HG03571 (cell line): ENCODE measurements around the gene ARVCF.
A peak's percentile ranks its signal among the peaks of the same experiment; 100 is the strongest.

Source experiments
- ATAC-seq: cut with Tn5 transposase; IDR thresholded peaks from one replicate; pipeline ENCODE4 v1.9.1; 2021; ENCODE audit not compliant: unreplicated experiment

Gene ARVCF, protein sequence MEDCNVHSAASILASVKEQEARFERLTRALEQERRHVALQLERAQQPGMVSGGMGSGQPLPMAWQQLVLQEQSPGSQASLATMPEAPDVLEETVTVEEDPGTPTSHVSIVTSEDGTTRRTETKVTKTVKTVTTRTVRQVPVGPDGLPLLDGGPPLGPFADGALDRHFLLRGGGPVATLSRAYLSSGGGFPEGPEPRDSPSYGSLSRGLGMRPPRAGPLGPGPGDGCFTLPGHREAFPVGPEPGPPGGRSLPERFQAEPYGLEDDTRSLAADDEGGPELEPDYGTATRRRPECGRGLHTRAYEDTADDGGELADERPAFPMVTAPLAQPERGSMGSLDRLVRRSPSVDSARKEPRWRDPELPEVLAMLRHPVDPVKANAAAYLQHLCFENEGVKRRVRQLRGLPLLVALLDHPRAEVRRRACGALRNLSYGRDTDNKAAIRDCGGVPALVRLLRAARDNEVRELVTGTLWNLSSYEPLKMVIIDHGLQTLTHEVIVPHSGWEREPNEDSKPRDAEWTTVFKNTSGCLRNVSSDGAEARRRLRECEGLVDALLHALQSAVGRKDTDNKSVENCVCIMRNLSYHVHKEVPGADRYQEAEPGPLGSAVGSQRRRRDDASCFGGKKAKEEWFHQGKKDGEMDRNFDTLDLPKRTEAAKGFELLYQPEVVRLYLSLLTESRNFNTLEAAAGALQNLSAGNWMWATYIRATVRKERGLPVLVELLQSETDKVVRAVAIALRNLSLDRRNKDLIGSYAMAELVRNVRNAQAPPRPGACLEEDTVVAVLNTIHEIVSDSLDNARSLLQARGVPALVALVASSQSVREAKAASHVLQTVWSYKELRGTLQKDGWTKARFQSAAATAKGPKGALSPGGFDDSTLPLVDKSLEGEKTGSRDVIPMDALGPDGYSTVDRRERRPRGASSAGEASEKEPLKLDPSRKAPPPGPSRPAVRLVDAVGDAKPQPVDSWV

GRCh38 chr22:20016734-20017621, at the start of gene ARVCF:
Gene ARVCF (minus strand): TSS chr22:20016823. CDS start chr22:19990794, 26,029 bp downstream.
- peak; percentile 42 for ATAC-seq

GRCh38 chr22:20065896-20066616, 49.4 kb upstream of the ARVCF start:
- no peak for ATAC-seq

- ATAC-seq, result no peak
Observed at GRCh38 chr22:20064545-20065262, 48.1 kb upstream of the ARVCF start.

DNA sequence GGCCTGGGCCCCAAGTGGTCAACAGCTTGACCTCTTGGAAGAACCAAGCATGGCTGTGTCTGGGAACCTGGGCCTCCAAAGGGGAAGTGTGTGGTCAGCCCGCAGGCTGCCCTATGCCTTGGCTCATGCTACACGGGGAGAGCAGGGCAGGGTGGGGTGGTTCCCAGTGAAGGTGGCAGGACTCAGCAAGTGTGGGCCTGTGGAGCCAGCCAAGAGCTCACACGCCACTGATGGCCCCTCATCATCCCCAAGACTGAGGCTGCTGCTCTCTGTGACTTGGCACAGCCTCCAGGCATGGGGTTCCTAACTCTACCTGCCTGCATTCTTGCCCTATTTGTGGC, 47.5 kb upstream of the ARVCF start:
- no peak for ATAC-seq

- ATAC-seq, result no peak
Observed at GRCh38 chr22:20063271-20064139, 46.9 kb upstream of the ARVCF start.

GRCh38 chr22:20062766-20063083, 46.1 kb upstream of the ARVCF start:
- no peak for ATAC-seq

DNA sequence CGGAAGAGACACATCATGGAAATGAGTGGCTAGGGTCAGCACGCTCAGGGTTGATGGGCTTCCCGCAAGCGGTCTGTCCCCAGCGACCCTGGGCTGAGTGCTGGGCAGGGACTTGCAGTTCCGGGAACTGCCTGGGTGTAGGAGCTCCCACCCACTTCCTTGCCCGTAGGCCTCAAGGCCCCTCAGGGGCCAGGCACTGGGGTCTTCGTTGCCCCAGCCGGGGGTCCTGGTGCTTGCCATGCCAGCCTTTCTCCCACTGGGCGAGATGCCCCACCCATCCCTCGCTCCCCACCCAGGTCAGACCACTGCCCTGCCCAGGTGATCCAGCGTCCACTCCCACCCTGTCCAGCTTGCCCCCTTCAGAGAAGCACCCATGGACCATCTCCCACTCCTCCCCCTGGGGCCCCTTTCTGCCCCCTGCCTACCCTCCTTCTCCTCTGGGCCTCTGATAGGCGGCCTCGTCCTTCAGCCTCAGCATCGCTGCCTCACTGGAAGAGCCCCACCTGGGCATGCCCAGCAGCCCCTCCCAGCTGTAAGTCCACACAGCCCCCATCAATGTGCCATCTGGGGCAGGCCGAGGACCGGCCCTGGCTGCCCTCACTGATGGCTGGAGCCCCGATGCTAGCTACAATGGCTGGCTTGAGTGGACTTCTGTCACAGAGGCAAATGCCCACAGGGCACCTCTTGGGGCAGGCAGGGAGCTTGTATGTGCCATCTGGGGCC, 45.6 kb upstream of the ARVCF start:
- no peak for ATAC-seq

DNA sequence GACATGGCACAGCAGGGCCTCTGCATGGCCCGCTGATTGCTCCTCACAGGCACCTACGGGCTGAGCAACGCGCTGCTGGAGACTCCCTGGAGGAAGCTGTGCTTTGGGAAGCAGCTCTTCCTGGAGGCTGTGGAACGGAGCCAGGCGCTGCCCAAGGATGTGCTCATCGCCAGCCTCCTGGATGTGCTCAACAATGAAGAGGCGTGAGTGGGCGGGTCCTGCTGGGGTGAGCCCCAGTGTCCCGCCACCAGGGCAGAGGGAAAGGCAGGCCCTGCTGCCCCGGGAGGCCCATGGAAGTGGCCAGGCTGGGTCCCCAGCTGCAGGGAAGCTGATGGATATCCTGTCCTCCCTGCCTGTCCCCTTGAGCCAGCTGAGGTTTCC, 44.8 kb upstream of the ARVCF start:
- ATAC-seq, result no peak

- ATAC-seq, result no peak
Observed at GRCh38 chr22:20060700-20061480, 44.3 kb upstream of the ARVCF start.

- ATAC-seq, result no peak
Observed at GRCh38 chr22:20058989-20059770, 42.6 kb upstream of the ARVCF start.

DNA sequence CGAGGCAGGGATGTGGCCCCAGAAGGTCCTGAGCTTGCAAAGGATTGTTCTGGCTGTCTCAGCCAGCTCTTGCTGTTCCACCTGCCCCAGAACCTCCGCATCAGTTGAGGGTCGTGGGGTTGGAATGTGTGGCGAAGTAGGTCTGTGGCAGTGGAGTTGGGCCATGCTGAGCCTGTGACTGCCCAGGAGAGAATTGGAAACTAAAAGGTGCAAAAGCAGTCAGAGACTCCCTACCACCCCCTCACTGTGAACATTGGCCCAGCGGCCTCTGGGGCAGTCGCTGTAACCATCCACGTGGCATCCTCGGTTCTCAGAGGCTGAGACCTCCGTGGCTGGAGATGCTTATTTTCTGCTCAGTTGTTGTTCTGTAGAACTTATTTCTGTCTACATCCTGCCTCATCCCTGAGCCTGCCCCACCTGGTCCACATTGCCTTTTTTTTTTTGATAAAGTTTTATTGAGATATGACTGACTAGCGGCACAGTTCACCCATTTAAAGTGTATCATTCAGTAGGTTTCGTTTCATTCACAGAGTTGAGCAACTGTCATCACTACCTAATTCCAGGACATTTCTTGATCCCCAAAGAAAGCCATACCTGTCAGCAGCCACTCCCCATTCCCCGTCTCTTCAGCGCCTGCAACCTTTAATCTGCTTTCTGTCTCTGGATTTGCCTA, 41.1 kb upstream of the ARVCF start:
- no peak for ATAC-seq

GRCh38 chr22:20056696-20057386, 40.2 kb upstream of the ARVCF start:
- ATAC-seq, result no peak

GRCh38 chr22:20056161-20056560, 39.5 kb upstream of the ARVCF start:
- no peak for ATAC-seq

GRCh38 chr22:20055654-20056053, 39.0 kb upstream of the ARVCF start:
- ATAC-seq, result no peak

DNA sequence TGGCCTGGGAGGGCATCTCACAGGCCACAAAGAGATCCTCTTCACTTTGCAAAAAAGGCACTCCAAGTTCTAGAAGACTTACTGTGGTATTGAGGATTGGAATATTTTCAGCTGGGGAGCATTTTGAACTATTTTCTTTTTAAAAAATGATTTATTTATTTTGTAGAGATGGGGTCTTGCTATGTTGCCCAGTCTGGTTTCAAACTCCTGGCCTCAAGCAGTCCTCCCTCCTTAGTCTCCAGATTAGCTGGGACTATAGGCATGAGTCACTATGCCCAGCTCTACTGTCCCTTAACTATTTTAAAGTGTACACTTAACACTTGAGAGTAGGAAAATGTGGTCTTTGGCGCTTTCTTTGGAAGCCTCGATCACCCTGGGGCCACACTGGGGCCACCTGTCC, 38.5 kb upstream of the ARVCF start:
- ATAC-seq, result no peak

DNA sequence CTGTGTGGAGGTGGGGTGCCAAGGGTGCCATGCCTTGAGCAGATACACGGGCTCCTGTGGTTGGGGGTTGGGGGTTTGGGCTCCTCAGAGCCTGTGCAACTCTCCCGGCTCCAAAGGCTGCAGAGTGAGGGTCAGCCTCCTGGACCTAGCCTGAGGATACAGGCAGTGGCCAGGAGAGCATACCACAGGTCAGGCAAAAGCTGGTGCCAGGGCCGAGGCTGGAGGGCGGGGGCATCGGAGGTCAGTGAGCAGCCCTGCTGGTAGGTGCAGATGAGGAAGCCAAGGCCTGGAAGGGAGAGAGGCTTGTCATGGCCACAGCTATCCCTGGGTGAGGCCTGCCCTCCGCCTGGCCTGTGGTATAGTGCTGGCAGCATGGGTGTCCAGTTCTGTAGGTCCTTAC, 37.9 kb upstream of the ARVCF start:
- ATAC-seq, result no peak
